ENCODE results near the gene ZNF292.
"Not testable (repeated sequence)": the region's sequence is repeated elsewhere in the genome, so short reads cannot be mapped to it uniquely, and the experiment has no call there.

ZNF292 gene

DNA sequence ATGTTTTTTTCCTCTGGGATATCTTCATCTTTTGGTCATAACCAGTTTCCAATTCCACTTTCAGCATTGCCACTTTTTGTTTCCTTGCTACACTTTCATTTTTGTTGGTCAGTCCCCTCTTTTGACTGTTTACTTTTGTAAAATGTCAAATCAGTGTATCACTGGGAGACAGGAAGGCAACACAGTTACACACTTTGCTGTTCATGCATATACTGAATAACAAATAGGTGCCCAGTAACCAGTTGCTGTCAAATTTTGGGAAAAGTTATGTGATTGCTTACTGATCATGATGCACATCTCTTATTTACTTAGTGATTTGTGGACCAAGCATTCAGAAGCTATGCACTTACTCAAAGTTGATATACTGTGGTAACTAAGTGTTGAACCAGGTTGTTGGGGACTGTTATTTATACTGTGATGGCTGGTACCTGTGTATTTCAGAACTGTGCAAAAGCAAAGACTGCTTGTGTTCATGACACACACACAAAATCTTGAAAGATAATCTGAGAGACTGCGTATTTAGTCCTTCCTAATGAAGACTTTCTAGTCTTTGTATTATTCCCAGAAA is 41.0 kb downstream of the ZNF292 start:
- H3K18ac ChIP-seq (ENCODE audit: low read length): no peak overlapping the region
- H2BK120ac ChIP-seq (ENCODE audit: low read depth, low read length): no peak overlapping the region
- H3K4me2 ChIP-seq (ENCODE audit: low read length): no peak overlapping the region
- H3K56ac ChIP-seq (ENCODE audit: low read length): no peak overlapping the region
- H3K9ac ChIP-seq (ENCODE audit: low read length): no peak overlapping the region
- no peak overlapping the region for H3K27ac ChIP-seq (ENCODE audit: low read depth, low read length)
- H2AK5ac ChIP-seq (ENCODE audit: low read length): no peak overlapping the region
- H3K4ac ChIP-seq (ENCODE audit: low read depth, low read length): no peak overlapping the region
- peaks cover 20% of the 10 kb centered on the region for H3K79me2 ChIP-seq (ENCODE audit: control insufficient read depth, insufficient read depth, low read length)
- H3K79me1 ChIP-seq (ENCODE audit: low read length): peaks cover 7% of the 10 kb centered on the region
- H2BK5ac ChIP-seq (ENCODE audit: low read length): no peak overlapping the region
- H4K8ac ChIP-seq (ENCODE audit: low read depth, low read length): no peak overlapping the region
- DNase-seq: no peak
- H3K23ac ChIP-seq (ENCODE audit: low read length): no peak overlapping the region
- no peaks in the 10 kb centered on the region for H3K27me3 ChIP-seq (ENCODE audit: insufficient read depth, low read length, poor library complexity)
- no peaks in the 10 kb centered on the region for H3K36me3 ChIP-seq (ENCODE audit: control insufficient read depth, insufficient read depth, low read length)
- H2BK15ac ChIP-seq (replicated peaks; ENCODE audit: low read depth): no peak overlapping the region
- WGBS (ENCODE audit: extremely low coverage, insufficient coverage, low lambda C conversion rate): no CpG with 5 or more reads among the region's 1 CpG
- H3K4me1 ChIP-seq (ENCODE audit: control insufficient read depth, low read depth, low read length): no peaks in the 10 kb centered on the region
- H4K5ac ChIP-seq (ENCODE audit: low read length): no peak overlapping the region
- H3K4me3 ChIP-seq (ENCODE audit: low read length): no peak overlapping the region

DNA sequence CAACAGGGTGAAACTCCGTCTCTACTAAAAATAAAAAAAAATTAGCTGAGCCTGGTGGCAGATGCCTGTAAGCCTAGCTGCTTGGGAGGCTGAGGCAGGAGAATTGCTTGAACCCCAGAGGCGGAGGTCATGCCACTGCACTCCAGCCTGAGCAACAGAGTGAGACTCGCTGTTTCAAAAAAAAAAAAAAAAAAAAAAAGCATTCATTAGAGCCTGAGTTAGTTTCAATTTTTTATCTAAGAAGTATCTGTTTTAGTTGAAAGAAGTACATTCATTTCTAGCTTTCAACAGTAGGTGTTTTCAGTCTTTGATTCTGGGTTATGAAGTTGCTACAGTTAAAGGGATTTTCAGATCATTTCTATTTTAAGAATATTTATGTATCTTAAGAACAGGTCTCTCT is 42.2 kb downstream of the ZNF292 start:
- no peak overlapping the region for H3K18ac ChIP-seq (ENCODE audit: low read length)
- no peaks in the 10 kb centered on the region for H3K27me3 ChIP-seq (ENCODE audit: insufficient read depth, low read length, poor library complexity)
- no peak overlapping the region for H2BK120ac ChIP-seq (ENCODE audit: low read depth, low read length)
- no peak for DNase-seq
- H3K4me1 ChIP-seq (ENCODE audit: control insufficient read depth, low read depth, low read length): no peaks in the 10 kb centered on the region
- no peaks in the 10 kb centered on the region for H3K36me3 ChIP-seq (ENCODE audit: control insufficient read depth, insufficient read depth, low read length)
- no peak overlapping the region for H4K5ac ChIP-seq (ENCODE audit: low read length)
- H4K8ac ChIP-seq (ENCODE audit: low read depth, low read length): no peak overlapping the region
- H2BK5ac ChIP-seq (ENCODE audit: low read length): no peak overlapping the region
- no CpG with 5 or more reads among the region's 3 CpGs for WGBS (ENCODE audit: extremely low coverage, insufficient coverage, low lambda C conversion rate)
- H3K27ac ChIP-seq (ENCODE audit: low read depth, low read length): no peak overlapping the region
- no peak overlapping the region for H3K56ac ChIP-seq (ENCODE audit: low read length)
- no peak overlapping the region for H2AK5ac ChIP-seq (ENCODE audit: low read length)
- peaks cover 21% of the 10 kb centered on the region for H3K79me2 ChIP-seq (ENCODE audit: control insufficient read depth, insufficient read depth, low read length)
- no peak overlapping the region for H2BK15ac ChIP-seq (replicated peaks; ENCODE audit: low read depth)
- no peak overlapping the region for H3K23ac ChIP-seq (ENCODE audit: low read length)
- H3K4me2 ChIP-seq (ENCODE audit: low read length): no peak overlapping the region
- H3K9ac ChIP-seq (ENCODE audit: low read length): no peak overlapping the region
- peaks cover 7% of the 10 kb centered on the region for H3K79me1 ChIP-seq (ENCODE audit: low read length)
- H3K4me3 ChIP-seq (ENCODE audit: low read length): no peak overlapping the region
- no peak overlapping the region for H3K4ac ChIP-seq (ENCODE audit: low read depth, low read length)

DNA sequence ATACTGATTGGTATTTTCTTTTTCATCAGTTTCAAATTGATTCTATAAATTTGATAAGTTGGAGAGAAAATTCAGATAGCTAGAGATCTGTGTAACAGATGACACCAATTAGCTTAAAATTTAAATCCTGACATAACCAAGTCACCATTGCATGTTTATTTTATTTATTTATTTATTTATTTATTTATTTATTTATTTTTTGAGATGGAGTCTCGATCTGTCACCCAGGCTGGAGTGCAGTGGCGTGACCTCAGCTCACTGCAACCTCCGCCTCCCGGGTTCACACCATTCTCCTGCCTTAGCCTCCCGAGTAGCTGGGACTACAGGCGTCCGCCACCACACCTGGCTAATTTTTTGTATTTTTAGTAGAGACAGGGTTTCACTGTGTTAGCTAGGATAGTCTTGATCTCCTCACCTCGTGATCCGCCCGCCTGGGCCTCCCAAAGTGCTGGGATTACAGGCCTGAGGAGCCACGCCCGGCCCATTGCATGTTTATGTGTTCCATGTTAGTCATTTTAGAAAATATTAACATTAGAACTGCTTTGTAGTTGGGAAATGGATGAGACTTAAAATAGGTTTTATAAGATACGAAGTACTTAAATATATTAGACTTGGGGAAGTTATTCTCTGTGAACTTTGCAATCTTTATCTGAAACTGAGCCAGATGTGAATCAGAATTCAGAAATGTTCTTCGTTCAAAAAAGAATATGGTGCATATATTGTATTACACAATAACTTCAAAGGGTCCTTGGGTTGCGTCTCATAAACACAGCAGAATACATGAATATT is 42.9 kb downstream of the ZNF292 start:
- peaks cover 18% of the 10 kb centered on the region for H3K79me2 ChIP-seq (ENCODE audit: control insufficient read depth, insufficient read depth, low read length)
- not testable (repeated sequence) for H3K9ac ChIP-seq (ENCODE audit: low read length); H3K23ac ChIP-seq (ENCODE audit: low read length); H3K27me3 ChIP-seq (ENCODE audit: insufficient read depth, low read length, poor library complexity); H2AK5ac ChIP-seq (ENCODE audit: low read length); H4K8ac ChIP-seq (ENCODE audit: low read depth, low read length); H3K4me1 ChIP-seq (ENCODE audit: control insufficient read depth, low read depth, low read length); H3K4ac ChIP-seq (ENCODE audit: low read depth, low read length); H3K56ac ChIP-seq (ENCODE audit: low read length); H2BK5ac ChIP-seq (ENCODE audit: low read length); DNase-seq; H3K4me2 ChIP-seq (ENCODE audit: low read length); H3K4me3 ChIP-seq (ENCODE audit: low read length); H3K18ac ChIP-seq (ENCODE audit: low read length); H3K36me3 ChIP-seq (ENCODE audit: control insufficient read depth, insufficient read depth, low read length); H2BK120ac ChIP-seq (ENCODE audit: low read depth, low read length); H3K79me1 ChIP-seq (ENCODE audit: low read length); H3K27ac ChIP-seq (ENCODE audit: low read depth, low read length); H4K5ac ChIP-seq (ENCODE audit: low read length); H2BK15ac ChIP-seq (replicated peaks; ENCODE audit: low read depth)
- no CpG with 5 or more reads among the region's 15 CpGs for WGBS (ENCODE audit: extremely low coverage, insufficient coverage, low lambda C conversion rate)

DNA sequence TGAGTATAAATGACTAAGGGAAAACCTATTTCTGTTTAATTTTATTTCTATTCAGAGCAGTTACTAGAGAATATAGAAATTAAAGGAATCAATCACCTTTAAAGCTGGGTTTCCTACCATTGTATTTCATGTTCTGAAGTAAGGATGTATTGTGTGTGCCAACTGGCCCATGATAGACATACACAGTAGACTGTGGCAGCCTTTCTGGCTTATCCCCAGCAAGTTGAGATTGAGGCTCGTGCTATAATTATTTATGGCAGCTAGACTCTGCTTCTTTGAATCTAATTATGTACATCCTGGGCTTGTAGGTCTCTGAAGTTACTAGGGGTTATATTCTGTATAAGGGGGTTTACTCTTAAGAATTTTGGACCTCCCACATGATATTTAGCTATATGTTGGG is 44.4 kb downstream of the ZNF292 start:
- DNase-seq: no peak

DNA sequence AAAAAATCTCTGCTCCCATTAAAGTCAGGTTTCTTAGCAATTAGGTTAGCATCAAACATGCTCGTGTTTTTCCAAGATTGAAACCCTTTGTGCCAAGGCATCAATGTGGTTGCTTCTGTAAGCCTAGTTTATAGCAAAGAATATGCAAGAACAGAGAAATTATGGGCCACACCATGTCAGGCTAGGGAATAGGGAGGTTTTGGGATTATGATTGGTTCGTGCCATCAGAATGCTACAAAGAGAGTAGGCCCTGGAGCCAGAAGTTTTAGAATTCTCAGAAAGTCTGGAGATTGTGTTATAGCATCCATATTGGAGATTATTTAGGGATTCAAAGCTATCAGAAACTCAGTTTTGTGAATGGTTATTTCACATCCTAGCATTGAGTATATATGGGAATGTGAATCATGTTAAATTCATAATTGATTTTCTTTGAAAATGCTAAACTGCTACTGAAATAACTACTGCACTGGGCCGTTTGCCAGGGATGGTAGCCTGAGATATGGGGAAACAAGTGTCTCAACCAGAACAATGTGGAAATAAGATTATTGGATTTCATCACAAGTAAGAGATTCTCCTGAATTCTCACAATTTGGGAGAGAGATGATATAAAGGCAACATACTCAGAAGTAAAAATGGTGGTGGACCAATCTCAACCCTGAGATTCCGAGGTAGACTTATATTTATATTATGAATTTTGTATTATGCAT is 45.3 kb downstream of the ZNF292 start:
- no peak overlapping the region for H2BK15ac ChIP-seq (replicated peaks; ENCODE audit: low read depth)
- H2BK120ac ChIP-seq (ENCODE audit: low read depth, low read length): no peak overlapping the region
- no peaks in the 10 kb centered on the region for H3K36me3 ChIP-seq (ENCODE audit: control insufficient read depth, insufficient read depth, low read length)
- no peak overlapping the region for H2BK5ac ChIP-seq (ENCODE audit: low read length)
- H3K4ac ChIP-seq (ENCODE audit: low read depth, low read length): no peak overlapping the region
- no peaks in the 10 kb centered on the region for H3K27me3 ChIP-seq (ENCODE audit: insufficient read depth, low read length, poor library complexity)
- peaks cover 8% of the 10 kb centered on the region for H3K79me1 ChIP-seq (ENCODE audit: low read length)
- H2AK5ac ChIP-seq (ENCODE audit: low read length): no peak overlapping the region
- H3K27ac ChIP-seq (ENCODE audit: low read depth, low read length): no peak overlapping the region
- H3K56ac ChIP-seq (ENCODE audit: low read length): no peak overlapping the region
- WGBS (ENCODE audit: extremely low coverage, insufficient coverage, low lambda C conversion rate): no CpG with 5 or more reads among the region's 4 CpGs
- no peak overlapping the region for H4K8ac ChIP-seq (ENCODE audit: low read depth, low read length)
- H3K4me2 ChIP-seq (ENCODE audit: low read length): no peak overlapping the region
- H3K23ac ChIP-seq (ENCODE audit: low read length): no peak overlapping the region
- H4K5ac ChIP-seq (ENCODE audit: low read length): no peak overlapping the region
- no peak overlapping the region for H3K18ac ChIP-seq (ENCODE audit: low read length)
- no peak overlapping the region for H3K4me3 ChIP-seq (ENCODE audit: low read length)
- no peaks in the 10 kb centered on the region for H3K4me1 ChIP-seq (ENCODE audit: control insufficient read depth, low read depth, low read length)
- no peak for DNase-seq
- H3K79me2 ChIP-seq (ENCODE audit: control insufficient read depth, insufficient read depth, low read length): peaks cover 28% of the 10 kb centered on the region
- H3K9ac ChIP-seq (ENCODE audit: low read length): no peak overlapping the region

More for the DNA sequence above, 44.4 kb downstream of the ZNF292 start:
- H3K4me2 ChIP-seq (ENCODE audit: low read length): no peak overlapping the region
- H3K4me1 ChIP-seq (ENCODE audit: control insufficient read depth, low read depth, low read length): no peaks in the 10 kb centered on the region
- no peak overlapping the region for H3K18ac ChIP-seq (ENCODE audit: low read length)
- H3K36me3 ChIP-seq (ENCODE audit: control insufficient read depth, insufficient read depth, low read length): no peaks in the 10 kb centered on the region
- no peak overlapping the region for H4K5ac ChIP-seq (ENCODE audit: low read length)
- H3K27me3 ChIP-seq (ENCODE audit: insufficient read depth, low read length, poor library complexity): no peaks in the 10 kb centered on the region
- peaks cover 25% of the 10 kb centered on the region for H3K79me2 ChIP-seq (ENCODE audit: control insufficient read depth, insufficient read depth, low read length)
- H3K79me1 ChIP-seq (ENCODE audit: low read length): peaks cover 8% of the 10 kb centered on the region
- no peak overlapping the region for H2AK5ac ChIP-seq (ENCODE audit: low read length)
- no peak overlapping the region for H2BK15ac ChIP-seq (replicated peaks; ENCODE audit: low read depth)
- no peak overlapping the region for H3K4ac ChIP-seq (ENCODE audit: low read depth, low read length)
- no peak overlapping the region for H2BK120ac ChIP-seq (ENCODE audit: low read depth, low read length)
- no peak overlapping the region for H3K4me3 ChIP-seq (ENCODE audit: low read length)
- H2BK5ac ChIP-seq (ENCODE audit: low read length): no peak overlapping the region
- no CpG with 5 or more reads among the region's 1 CpG for WGBS (ENCODE audit: extremely low coverage, insufficient coverage, low lambda C conversion rate)
- no peak overlapping the region for H3K9ac ChIP-seq (ENCODE audit: low read length)
- no peak overlapping the region for H3K23ac ChIP-seq (ENCODE audit: low read length)
- no peak overlapping the region for H4K8ac ChIP-seq (ENCODE audit: low read depth, low read length)
- H3K56ac ChIP-seq (ENCODE audit: low read length): no peak overlapping the region
- no peak overlapping the region for H3K27ac ChIP-seq (ENCODE audit: low read depth, low read length)

Data from mesendoderm (in vitro differentiated cells).